ENCODE measurements around the gene SCTR.

The SCTR gene

DNA sequence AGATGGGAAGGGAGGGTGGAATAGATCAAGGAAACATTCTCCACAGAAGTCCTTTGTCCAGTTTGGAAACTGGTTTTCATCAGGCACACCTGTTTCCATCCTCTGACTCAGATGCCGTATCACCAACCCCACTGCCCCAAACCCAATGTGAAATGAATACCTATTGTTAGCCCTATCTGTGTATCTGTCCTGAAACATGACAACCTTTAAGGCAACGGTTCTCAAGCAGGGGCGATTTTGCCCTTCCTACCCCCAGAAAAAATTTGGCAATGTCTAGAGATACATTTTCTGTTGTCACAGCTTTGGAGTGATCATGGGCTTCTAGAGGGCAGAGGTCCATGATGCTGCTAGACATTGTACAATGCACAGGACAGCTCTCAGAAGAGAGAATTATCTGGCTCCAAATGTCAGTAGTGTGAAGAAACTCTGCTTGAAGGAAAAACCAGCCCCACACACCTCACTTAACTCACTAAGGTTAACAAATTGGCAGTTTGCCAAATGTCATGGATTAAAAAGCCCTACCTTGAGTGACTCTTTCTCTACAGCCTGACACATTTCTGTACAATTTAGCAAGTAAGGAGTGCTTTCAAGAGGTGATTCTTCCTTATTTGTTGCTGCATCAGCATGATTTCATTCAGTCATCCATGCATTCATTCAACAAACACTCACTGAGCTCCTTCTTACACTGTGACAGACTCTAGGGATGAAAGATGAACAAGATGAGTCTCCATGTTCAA is 3.4 kb downstream of the SCTR start:
- Histone ChIP-seq H2AFZ (ENCODE audit: low read depth, low read length) (no peak overlapping the region), H3K23ac (ENCODE audit: low read length in 2 of 2) (no peak overlapping the region), H3K27ac (ENCODE audit: low read length, poor library complexity, severe bottlenecking) (no peak overlapping the region), H3K4me1 (ENCODE audit: control insufficient read depth, insufficient read depth, low read depth, low read length) (peaks cover 12% of the 10 kb centered on the region), H3K9me3 (ENCODE audit: control insufficient read depth, low read length) (no peaks in the 10 kb centered on the region), H2BK5ac (ENCODE audit: low read depth, low read length, poor library complexity, severe bottlenecking) (no peak overlapping the region), H3K36me3 (ENCODE audit: control insufficient read depth in 1 of 2, insufficient read depth in 2 of 2, low read depth in 1 of 2, low read length in 2 of 2) (no peaks in the 10 kb centered on the region), H3K79me1 (replicated peaks; ENCODE audit: low read length, poor library complexity, severe bottlenecking) (no peaks in the 10 kb centered on the region), H4K8ac (ENCODE audit: low read length) (no peak overlapping the region), H2BK15ac (ENCODE audit: low read depth, poor library complexity, severe bottlenecking) (no peak overlapping the region), H3K18ac (ENCODE audit: low read depth in 1 of 2, low read length in 2 of 2) (no peak overlapping the region), H3K4me3 (ENCODE audit: insufficient read depth in 1 of 2, low read depth in 1 of 2, low read length in 2 of 2) (no peak overlapping the region), H3K4me2 (ENCODE audit: low read length, poor library complexity, severe bottlenecking) (no peak overlapping the region), H3K9ac (ENCODE audit: low read length) (no peak overlapping the region), H2BK12ac (ENCODE audit: low read length in 2 of 2) (no peak overlapping the region), H2BK120ac (ENCODE audit: low read depth, low read length) (no peak overlapping the region), H2AK5ac (ENCODE audit: low read length, severe bottlenecking) (no peak overlapping the region), H3K4ac (ENCODE audit: low read depth in 1 of 2, low read length in 2 of 2) (no peak overlapping the region), H3K14ac (ENCODE audit: low read length in 2 of 2) (no peak overlapping the region), H3K27me3 (ENCODE audit: control insufficient read depth in 1 of 2, insufficient read depth in 1 of 2, low read length in 2 of 2) (peaks cover 45 to 58% of the 10 kb centered on the region in 2 experiments), H4K91ac (ENCODE audit: low read length) (no peak overlapping the region)
- no peak for DNase-seq
- 69% methylated on average over 3 of the region's 3 CpGs for WGBS

DNA sequence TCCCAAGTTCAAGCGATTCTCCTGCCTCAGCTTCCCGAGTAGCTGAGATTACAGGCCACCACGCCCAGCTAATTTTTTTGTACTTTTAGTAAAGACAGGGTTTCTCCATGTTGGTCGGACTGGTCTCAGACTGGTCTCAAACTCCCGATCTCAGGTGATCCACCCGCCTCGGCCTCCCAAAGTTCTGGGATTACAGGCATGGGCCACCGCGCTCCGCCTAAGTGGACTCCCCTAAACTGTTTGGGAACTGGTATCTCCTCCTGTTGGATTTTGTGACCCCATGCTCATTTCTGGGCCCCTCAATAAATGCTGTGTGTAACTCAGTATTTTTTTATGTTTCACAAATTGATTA is 5.2 kb downstream of the SCTR start:
- no peak overlapping the region for H3K18ac ChIP-seq (ENCODE audit: low read depth in 1 of 2, low read length in 2 of 2)
- no peaks in the 10 kb centered on the region for H3K36me3 ChIP-seq (ENCODE audit: control insufficient read depth in 1 of 2, insufficient read depth in 2 of 2, low read depth in 1 of 2, low read length in 2 of 2)
- DNase-seq, result no peak
- H2BK5ac ChIP-seq (ENCODE audit: low read depth, low read length, poor library complexity, severe bottlenecking), result no peak overlapping the region
- no peak overlapping the region for H3K27ac ChIP-seq (ENCODE audit: low read length, poor library complexity, severe bottlenecking)
- H3K4me3 ChIP-seq (ENCODE audit: insufficient read depth in 1 of 2, low read depth in 1 of 2, low read length in 2 of 2), result no peak overlapping the region
- no peak overlapping the region for H2BK15ac ChIP-seq (ENCODE audit: low read depth, poor library complexity, severe bottlenecking)
- WGBS, result 79% methylated on average over 10 of the region's 10 CpGs
- H2BK12ac ChIP-seq (ENCODE audit: low read length in 2 of 2), result no peak overlapping the region
- no peak overlapping the region for H4K8ac ChIP-seq (ENCODE audit: low read length)
- no peak overlapping the region for H2BK120ac ChIP-seq (ENCODE audit: low read depth, low read length)
- peaks cover 7% of the 10 kb centered on the region for H3K4me1 ChIP-seq (ENCODE audit: control insufficient read depth, insufficient read depth, low read depth, low read length)
- H3K23ac ChIP-seq (ENCODE audit: low read length in 2 of 2), result no peak overlapping the region
- H4K91ac ChIP-seq (ENCODE audit: low read length), result no peak overlapping the region
- H3K9ac ChIP-seq (ENCODE audit: low read length), result no peak overlapping the region
- no peaks in the 10 kb centered on the region for H3K9me3 ChIP-seq (ENCODE audit: control insufficient read depth, low read length)
- no peak overlapping the region for H2AK5ac ChIP-seq (ENCODE audit: low read length, severe bottlenecking)
- H2AFZ ChIP-seq (ENCODE audit: low read depth, low read length), result no peak overlapping the region
- H3K4me2 ChIP-seq (ENCODE audit: low read length, poor library complexity, severe bottlenecking), result no peak overlapping the region
- peaks cover 29 to 50% of the 10 kb centered on the region in 2 experiments for H3K27me3 ChIP-seq (ENCODE audit: control insufficient read depth in 1 of 2, insufficient read depth in 1 of 2, low read length in 2 of 2)
- no peak overlapping the region for H3K14ac ChIP-seq (ENCODE audit: low read length in 2 of 2)
- H3K4ac ChIP-seq (ENCODE audit: low read depth in 1 of 2, low read length in 2 of 2), result no peak overlapping the region
- H3K79me1 ChIP-seq (replicated peaks; ENCODE audit: low read length, poor library complexity, severe bottlenecking), result no peaks in the 10 kb centered on the region

DNA sequence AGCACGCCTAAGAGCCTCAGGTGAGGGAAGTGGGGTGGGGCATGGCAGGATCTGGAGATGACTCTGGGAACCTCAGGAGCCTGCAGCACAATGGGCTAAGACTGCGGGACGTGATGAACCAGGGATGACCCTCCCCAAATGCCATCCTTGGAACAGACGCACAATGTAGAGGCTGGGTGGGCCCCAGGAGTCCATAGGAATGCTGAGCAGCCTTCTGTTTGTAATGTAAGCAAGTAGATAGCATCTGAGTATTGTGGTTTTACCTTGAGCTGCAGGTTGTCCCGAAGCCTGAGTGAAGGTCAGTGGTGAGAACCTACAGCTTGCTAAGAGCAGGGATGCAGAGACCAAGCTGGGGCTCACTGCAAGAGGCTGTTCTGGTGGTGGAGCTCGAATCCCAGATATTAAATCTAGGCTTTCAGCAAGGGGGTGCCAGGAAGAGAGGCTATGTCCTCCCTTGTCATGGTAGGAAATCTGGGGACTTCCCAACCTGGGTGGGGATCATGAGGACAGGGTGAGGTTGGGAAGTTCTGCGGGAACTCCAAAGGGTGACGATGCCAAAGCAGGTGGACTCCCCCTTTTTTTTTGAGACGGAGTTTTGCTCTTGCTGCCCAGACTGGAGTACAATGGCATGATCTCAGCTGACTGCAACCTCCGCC is 5.8 kb downstream of the SCTR start:
- H2BK120ac ChIP-seq (ENCODE audit: low read depth, low read length), result no peak overlapping the region
- no peak overlapping the region for H3K4me3 ChIP-seq (ENCODE audit: insufficient read depth in 1 of 2, low read depth in 1 of 2, low read length in 2 of 2)
- no peaks in the 10 kb centered on the region for H3K79me1 ChIP-seq (replicated peaks; ENCODE audit: low read length, poor library complexity, severe bottlenecking)
- H4K91ac ChIP-seq (ENCODE audit: low read length), result no peak overlapping the region
- WGBS, result 88% methylated on average over 10 of the region's 10 CpGs
- no peaks in the 10 kb centered on the region for H3K36me3 ChIP-seq (ENCODE audit: control insufficient read depth in 1 of 2, insufficient read depth in 2 of 2, low read depth in 1 of 2, low read length in 2 of 2)
- no peaks in the 10 kb centered on the region for H3K9me3 ChIP-seq (ENCODE audit: control insufficient read depth, low read length)
- no peak overlapping the region for H2BK12ac ChIP-seq (ENCODE audit: low read length in 2 of 2)
- H2AFZ ChIP-seq (ENCODE audit: low read depth, low read length), result no peak overlapping the region
- H3K23ac ChIP-seq (ENCODE audit: low read length in 2 of 2), result no peak overlapping the region
- no peak for DNase-seq
- no peak overlapping the region for H2AK5ac ChIP-seq (ENCODE audit: low read length, severe bottlenecking)
- H2BK15ac ChIP-seq (ENCODE audit: low read depth, poor library complexity, severe bottlenecking), result no peak overlapping the region
- no peak overlapping the region for H3K4ac ChIP-seq (ENCODE audit: low read depth in 1 of 2, low read length in 2 of 2)
- no peak overlapping the region for H4K8ac ChIP-seq (ENCODE audit: low read length)
- no peak overlapping the region for H3K27ac ChIP-seq (ENCODE audit: low read length, poor library complexity, severe bottlenecking)
- H3K4me2 ChIP-seq (ENCODE audit: low read length, poor library complexity, severe bottlenecking), result no peak overlapping the region
- H3K4me1 ChIP-seq (ENCODE audit: control insufficient read depth, insufficient read depth, low read depth, low read length), result peaks cover 3% of the 10 kb centered on the region
- H3K9ac ChIP-seq (ENCODE audit: low read length), result no peak overlapping the region
- no peak overlapping the region for H2BK5ac ChIP-seq (ENCODE audit: low read depth, low read length, poor library complexity, severe bottlenecking)
- H3K27me3 ChIP-seq (ENCODE audit: control insufficient read depth in 1 of 2, insufficient read depth in 1 of 2, low read length in 2 of 2), result peaks cover 24 to 48% of the 10 kb centered on the region in 2 experiments
- H3K18ac ChIP-seq (ENCODE audit: low read depth in 1 of 2, low read length in 2 of 2), result no peak overlapping the region
- no peak overlapping the region for H3K14ac ChIP-seq (ENCODE audit: low read length in 2 of 2)

DNA sequence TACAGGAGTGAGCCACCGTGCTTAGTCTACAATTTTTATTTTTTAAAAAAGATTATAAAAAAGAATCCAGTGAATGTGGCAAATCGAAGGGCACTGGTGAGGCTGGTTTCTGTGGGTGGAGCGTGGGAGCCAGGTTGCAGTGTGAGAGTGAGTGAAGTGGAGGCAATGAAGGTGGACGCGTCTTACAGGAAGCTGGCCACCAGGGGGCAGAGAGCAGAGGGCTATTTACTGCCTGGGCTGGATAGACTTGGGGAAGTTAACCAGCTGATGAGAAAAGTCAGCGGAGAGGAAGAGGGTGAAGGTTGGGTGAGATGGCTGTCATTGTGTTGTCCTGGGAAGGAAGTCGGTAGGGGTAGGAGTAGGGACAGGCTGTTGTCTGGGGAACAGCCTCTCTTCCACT is 6.8 kb downstream of the SCTR start:
- no peak overlapping the region for H3K4me2 ChIP-seq (ENCODE audit: low read length, poor library complexity, severe bottlenecking)
- H2BK12ac ChIP-seq (ENCODE audit: low read length in 2 of 2), result no peak overlapping the region
- H3K36me3 ChIP-seq (ENCODE audit: control insufficient read depth in 1 of 2, insufficient read depth in 2 of 2, low read depth in 1 of 2, low read length in 2 of 2), result no peaks in the 10 kb centered on the region
- H2AK5ac ChIP-seq (ENCODE audit: low read length, severe bottlenecking), result no peak overlapping the region
- H3K9ac ChIP-seq (ENCODE audit: low read length), result no peak overlapping the region
- H4K91ac ChIP-seq (ENCODE audit: low read length), result no peak overlapping the region
- H3K4me1 ChIP-seq (ENCODE audit: control insufficient read depth, insufficient read depth, low read depth, low read length), result no peaks in the 10 kb centered on the region
- peak; percentile 43 for DNase-seq
- H3K27me3 ChIP-seq (ENCODE audit: control insufficient read depth in 1 of 2, insufficient read depth in 1 of 2, low read length in 2 of 2), result peaks cover 13 to 38% of the 10 kb centered on the region in 2 experiments
- no peak overlapping the region for H3K14ac ChIP-seq (ENCODE audit: low read length in 2 of 2)
- H3K4me3 ChIP-seq (ENCODE audit: insufficient read depth in 1 of 2, low read depth in 1 of 2, low read length in 2 of 2), result no peak overlapping the region
- no peak overlapping the region for H2AFZ ChIP-seq (ENCODE audit: low read depth, low read length)
- H3K9me3 ChIP-seq (ENCODE audit: control insufficient read depth, low read length), result no peaks in the 10 kb centered on the region
- H2BK5ac ChIP-seq (ENCODE audit: low read depth, low read length, poor library complexity, severe bottlenecking), result no peak overlapping the region
- H2BK120ac ChIP-seq (ENCODE audit: low read depth, low read length), result no peak overlapping the region
- H3K4ac ChIP-seq (ENCODE audit: low read depth in 1 of 2, low read length in 2 of 2), result no peak overlapping the region
- no peak overlapping the region for H4K8ac ChIP-seq (ENCODE audit: low read length)
- no peak overlapping the region for H3K18ac ChIP-seq (ENCODE audit: low read depth in 1 of 2, low read length in 2 of 2)
- no peak overlapping the region for H2BK15ac ChIP-seq (ENCODE audit: low read depth, poor library complexity, severe bottlenecking)
- no peaks in the 10 kb centered on the region for H3K79me1 ChIP-seq (replicated peaks; ENCODE audit: low read length, poor library complexity, severe bottlenecking)
- H3K27ac ChIP-seq (ENCODE audit: low read length, poor library complexity, severe bottlenecking), result no peak overlapping the region
- 23% methylated on average over 6 of the region's 7 CpGs for WGBS
- H3K23ac ChIP-seq (ENCODE audit: low read length in 2 of 2), result no peak overlapping the region

Data from mesenchymal stem cell (in vitro differentiated cells and primary cell).